HG02642 (cell line): ENCODE results near the gene ADAMTS17.

Experiments used
- ATAC-seq: cut with Tn5 transposase; IDR thresholded peaks from one replicate; pipeline ENCODE4 v1.9.1; 2021; ENCODE audit warnings: mild to moderate bottlenecking; ENCODE audit not compliant: unreplicated experiment, poor library complexity

The ADAMTS17 gene

GRCh38 chr15:100042558-100042957 lies 299.2 kb downstream of the ADAMTS17 start:
- ATAC-seq, result no peak

- no peak for ATAC-seq
These were observed 300.5 kb downstream of the ADAMTS17 start for GRCh38 chr15:100041127-100041828.

DNA sequence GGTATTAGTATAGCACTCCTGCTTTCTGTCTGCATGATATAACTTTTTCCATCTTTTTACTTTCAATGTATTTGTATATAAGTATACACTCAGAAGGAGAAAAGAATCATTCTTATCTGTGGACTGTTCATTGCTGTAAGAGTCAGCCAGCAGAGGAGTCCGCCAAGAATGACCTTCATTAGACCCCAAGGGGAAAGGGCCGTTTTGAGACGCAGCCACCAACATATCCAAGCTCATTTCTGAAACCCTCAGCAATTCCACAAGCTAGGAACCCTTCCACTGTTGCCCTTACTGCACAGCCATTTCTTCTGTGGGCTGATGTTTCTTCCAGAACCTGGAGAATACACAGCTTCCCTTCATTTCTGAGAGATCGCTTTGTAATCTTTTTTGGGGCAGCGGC lies 301.8 kb downstream of the ADAMTS17 start:
- no peak for ATAC-seq

GRCh38 chr15:100038736-100039135 lies 303.0 kb downstream of the ADAMTS17 start:
- ATAC-seq, result no peak

- no peak for ATAC-seq
These were observed 303.9 kb downstream of the ADAMTS17 start for GRCh38 chr15:100037901-100038300.

GRCh38 chr15:100036015-100036414 lies 305.8 kb downstream of the ADAMTS17 start:
- ATAC-seq, result no peak

DNA sequence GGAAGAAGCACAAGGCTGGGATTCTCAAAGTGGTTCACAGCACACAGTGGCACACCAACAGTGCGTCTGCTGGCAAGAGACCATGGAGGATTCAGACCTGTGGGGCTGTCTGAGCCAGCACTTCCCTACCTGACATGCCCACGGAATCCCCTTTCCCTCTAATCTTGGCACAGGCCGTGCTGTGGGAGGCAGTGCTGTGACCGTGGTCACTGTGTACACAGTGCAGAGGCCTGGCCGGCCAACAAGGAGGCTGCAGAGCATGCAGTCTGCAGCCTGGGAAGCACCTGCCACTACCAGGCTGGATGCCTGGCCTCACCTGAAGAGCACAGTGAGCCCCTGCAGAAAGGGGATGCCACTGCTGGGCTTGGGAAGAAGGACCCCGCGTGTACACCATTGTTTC lies 307.6 kb downstream of the ADAMTS17 start:
- no peak for ATAC-seq

DNA sequence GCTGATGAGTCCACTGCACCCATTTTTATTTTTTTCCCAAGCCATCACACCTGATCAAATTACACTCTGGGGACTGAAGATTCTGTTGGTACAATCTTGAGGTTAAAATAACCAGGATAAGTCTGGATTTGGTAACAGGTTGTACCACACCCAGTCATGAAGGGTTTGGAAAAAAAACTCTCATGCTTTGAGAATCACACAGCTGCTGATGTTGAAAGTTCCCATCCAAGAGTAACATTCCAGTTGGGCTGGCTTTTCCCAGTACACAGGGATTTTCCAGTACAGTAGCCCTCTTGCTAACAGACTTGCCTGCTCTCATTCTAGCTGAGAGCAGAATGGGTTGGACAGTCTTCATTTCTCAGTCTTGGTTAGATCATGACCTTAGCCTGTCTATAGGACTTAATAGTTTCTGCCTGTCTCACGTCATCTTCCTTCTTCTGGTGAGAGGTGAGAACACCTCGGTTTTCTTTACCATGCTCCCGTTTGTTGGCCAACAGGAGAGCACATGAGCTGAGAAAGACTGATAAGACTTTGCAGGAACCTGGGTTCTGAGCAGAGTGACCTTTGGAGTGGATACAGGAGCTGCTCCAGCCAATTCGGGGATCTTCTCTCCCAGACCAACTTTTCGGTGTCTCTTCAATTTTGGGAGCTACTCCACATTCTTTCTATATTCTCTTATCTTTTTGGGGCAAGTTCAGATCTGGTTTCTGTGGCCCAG lies 308.5 kb downstream of the ADAMTS17 start:
- ATAC-seq, result no peak

- ATAC-seq, result no peak
These were observed 309.3 kb downstream of the ADAMTS17 start for GRCh38 chr15:100032358-100033085.

- ATAC-seq, result no peak
These were observed 310.0 kb downstream of the ADAMTS17 start for GRCh38 chr15:100031665-100032357.

GRCh38 chr15:100030586-100031229 lies 311.1 kb downstream of the ADAMTS17 start:
- no peak for ATAC-seq

DNA sequence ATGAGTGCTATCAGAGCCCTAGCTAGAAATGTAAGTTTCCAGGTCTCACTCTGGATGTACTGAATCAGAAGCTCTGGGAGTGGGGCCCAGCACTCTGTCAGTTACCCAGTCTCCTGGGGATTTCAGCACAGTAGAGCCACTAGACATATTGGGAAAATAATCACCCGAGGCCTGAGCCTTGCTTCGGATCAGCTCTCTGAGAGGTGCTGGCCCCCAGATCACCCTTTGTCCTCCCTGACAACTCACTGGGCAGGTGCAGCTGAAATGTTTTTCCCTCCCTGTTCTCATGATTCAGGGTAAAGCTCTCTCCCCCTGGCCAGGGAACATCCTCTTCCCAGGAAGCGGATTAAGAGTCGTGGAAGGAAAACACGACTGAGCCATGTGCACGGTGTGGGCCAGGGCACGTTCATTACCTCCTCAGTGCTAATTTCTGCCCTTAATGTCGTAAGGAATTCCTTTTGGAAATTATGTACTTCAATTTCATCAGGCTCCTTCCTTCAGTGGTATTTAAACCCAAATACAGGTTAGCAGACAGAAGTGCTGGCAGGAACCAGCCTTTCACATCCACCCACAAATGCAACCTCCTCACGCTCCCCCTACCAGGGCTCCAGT lies 311.8 kb downstream of the ADAMTS17 start:
- ATAC-seq, result no peak

- no peak for ATAC-seq
These were observed 312.7 kb downstream of the ADAMTS17 start for GRCh38 chr15:100029045-100029444.

DNA sequence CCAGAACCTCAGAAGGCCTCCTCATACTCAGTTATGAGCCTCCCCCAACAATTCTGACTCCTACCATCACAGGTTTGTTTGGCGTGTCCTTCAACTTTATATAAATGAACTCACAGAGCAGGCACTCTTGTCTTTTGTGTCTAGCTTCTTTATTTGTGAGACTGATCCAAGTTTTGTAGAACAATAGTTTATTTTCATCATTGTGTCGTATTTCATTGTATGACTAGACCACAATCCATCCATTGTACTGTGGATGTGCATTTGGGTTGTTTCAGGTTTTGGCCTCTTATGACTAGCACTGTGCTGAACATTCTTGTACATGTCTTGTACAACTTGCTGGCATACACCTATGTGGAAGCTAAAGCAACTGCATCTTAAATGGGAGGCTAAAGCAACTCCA lies 315.7 kb downstream of the ADAMTS17 start:
- ATAC-seq, result no peak

- ATAC-seq, result no peak
These were observed 319.0 kb downstream of the ADAMTS17 start for GRCh38 chr15:100022806-100023205.

DNA sequence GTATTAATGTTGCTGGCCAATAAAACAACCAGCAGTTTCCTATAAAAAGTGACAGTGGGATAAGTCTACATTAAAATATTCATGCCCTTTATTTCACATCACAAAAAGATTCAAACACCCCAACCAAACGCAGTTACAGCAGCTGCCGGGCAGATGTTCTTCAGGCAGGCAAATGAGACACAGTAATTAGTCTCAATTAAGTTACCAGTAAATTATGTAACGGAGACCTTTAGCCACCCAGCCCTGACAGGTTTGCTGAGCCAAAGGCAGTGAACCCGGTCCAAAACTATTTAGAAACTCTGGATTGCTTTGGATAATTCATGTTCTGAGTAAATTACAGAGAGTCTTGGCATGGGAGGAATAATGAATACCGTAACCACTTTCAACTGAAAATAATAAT lies 319.4 kb downstream of the ADAMTS17 start:
- ATAC-seq, result no peak

GRCh38 chr15:100021653-100022052 lies 320.1 kb downstream of the ADAMTS17 start:
- no peak for ATAC-seq

GRCh38 chr15:100020614-100021013 lies 321.2 kb downstream of the ADAMTS17 start:
- no peak for ATAC-seq

GRCh38 chr15:100020189-100020588 lies 321.6 kb downstream of the ADAMTS17 start:
- no peak for ATAC-seq

- no peak for ATAC-seq
These were observed 322.2 kb downstream of the ADAMTS17 start for GRCh38 chr15:100019601-100020000.
